Stimulated activated CD4-positive, alpha-beta T cell treated with anti-CD3 and anti-CD28 coated beads, Interleukin-2, amount 100 ng/mL, for 48 hours (primary cell): ENCODE results near the gene KIRREL2.

Experiments used
- DNase-seq, 2 donors: peaks; one replicate each; pipeline ENCODE4 v3.0.0-alpha.2; 2020

KIRREL2 gene

GRCh38 chr19:35845215-35846037 lies 11.3 kb upstream of the KIRREL2 start:
- DNase-seq = no peak

GRCh38 chr19:35846038-35846668 lies 10.6 kb upstream of the KIRREL2 start:
- DNase-seq = no peak

- no peak for DNase-seq
These were observed 8.8 kb upstream of the KIRREL2 start for GRCh38 chr19:35847911-35848310.

- DNase-seq = no peak
These were observed 8.2 kb upstream of the KIRREL2 start for GRCh38 chr19:35848486-35848885.

- DNase-seq = no peak
These were observed 7.7 kb upstream of the KIRREL2 start for GRCh38 chr19:35848919-35849505.

- DNase-seq = no peak
These were observed 5.3 kb upstream of the KIRREL2 start for GRCh38 chr19:35851213-35852028.

GRCh38 chr19:35852029-35852780 lies 4.5 kb upstream of the KIRREL2 start, which contains the start of gene NPHS1:
TSS of gene NPHS1 (minus strand) at chr19:35852504. CDS start at chr19:35851837, 667 bp downstream.
- no peak for DNase-seq

- no peak for DNase-seq
These were observed 3.5 kb upstream of the KIRREL2 start for GRCh38 chr19:35853038-35853756.

GRCh38 chr19:35858311-35858710 lies 1.6 kb downstream of the KIRREL2 start:
- DNase-seq = no peak

GRCh38 chr19:35859414-35859813 lies 2.7 kb downstream of the KIRREL2 start:
- DNase-seq = no peak

- no peak for DNase-seq
These were observed 3.7 kb downstream of the KIRREL2 start for GRCh38 chr19:35860436-35860817.

- DNase-seq = no peak
These were observed 4.3 kb downstream of the KIRREL2 start for GRCh38 chr19:35860818-35861639.

- no peak for DNase-seq
These were observed 5.0 kb downstream of the KIRREL2 start for GRCh38 chr19:35861640-35862160.

GRCh38 chr19:35862528-35862927 lies 5.8 kb downstream of the KIRREL2 start:
- DNase-seq = no peak

- DNase-seq = no peak
These were observed 6.3 kb downstream of the KIRREL2 start for GRCh38 chr19:35863018-35863417.

- DNase-seq = peak; percentile 67 to 70
These were observed 11.6 kb downstream of the KIRREL2 start, which contains the start of gene APLP1 for GRCh38 chr19:35868172-35868822. TSS of gene APLP1 (plus strand) at chr19:35868574. CDS start at chr19:35868637, 63 bp downstream.

GRCh38 chr19:35868823-35869326 lies 12.2 kb downstream of the KIRREL2 start:
- no peak for DNase-seq

- DNase-seq = peak; percentile 80 to 82
These were observed 12.8 kb downstream of the KIRREL2 start for GRCh38 chr19:35869327-35870123.
